Adrenal gland (tissue), 5 donors: ENCODE results near the gene DPYD.

Source experiments
- POLR2A ChIP-seq, 2 donors: fragments of 450-650 bp; IDR thresholded peaks; one replicate each; pipeline ENCODE4 v1.6.1; 2017; ENCODE audit warnings: antibody characterized with exemption in 2 of 2, mild to moderate bottlenecking in 2 of 2, moderate library complexity in 1 of 2
- TF ChIP-seq, protein P1 (sequence below), 6 experiments: fragments of 450-650 bp in 4 of 6; fragments of 200-600 bp in 2 of 6; sonication (generic) in 1 of 6; IDR thresholded peaks; 1 replicate in 5 of 6; 2 replicates in 1 of 6; pipeline versions ENCODE4 v1.5.1 to v1.8.0; 2016 to 2021; ENCODE audit warnings: antibody characterized with exemption in 6 of 6, mild to moderate bottlenecking in 2 of 6, moderate library complexity in 1 of 6
- donor health status: DM: no; HTN: no; CAD: no.

DNA sequence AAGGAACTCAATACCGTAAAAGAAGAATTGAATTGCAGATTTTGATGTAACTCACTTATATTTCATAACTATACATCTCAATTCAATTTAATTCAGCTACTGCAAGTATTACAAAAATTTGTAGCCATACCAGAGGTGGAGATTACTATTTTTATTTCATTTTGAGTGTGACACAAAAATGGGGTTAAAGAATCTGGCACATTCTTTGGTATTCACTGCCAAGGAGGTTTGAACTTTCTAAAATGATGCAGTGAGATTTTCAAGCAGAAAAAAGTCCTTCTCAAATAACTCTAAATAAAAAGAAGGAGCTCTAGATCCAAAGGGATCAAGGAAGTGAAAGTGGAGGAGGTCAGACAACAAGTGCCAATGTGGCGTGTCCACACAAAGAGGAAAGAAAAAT, 569.0 kb downstream of the DPYD start:
- TF ChIP-seq, protein P1, sequence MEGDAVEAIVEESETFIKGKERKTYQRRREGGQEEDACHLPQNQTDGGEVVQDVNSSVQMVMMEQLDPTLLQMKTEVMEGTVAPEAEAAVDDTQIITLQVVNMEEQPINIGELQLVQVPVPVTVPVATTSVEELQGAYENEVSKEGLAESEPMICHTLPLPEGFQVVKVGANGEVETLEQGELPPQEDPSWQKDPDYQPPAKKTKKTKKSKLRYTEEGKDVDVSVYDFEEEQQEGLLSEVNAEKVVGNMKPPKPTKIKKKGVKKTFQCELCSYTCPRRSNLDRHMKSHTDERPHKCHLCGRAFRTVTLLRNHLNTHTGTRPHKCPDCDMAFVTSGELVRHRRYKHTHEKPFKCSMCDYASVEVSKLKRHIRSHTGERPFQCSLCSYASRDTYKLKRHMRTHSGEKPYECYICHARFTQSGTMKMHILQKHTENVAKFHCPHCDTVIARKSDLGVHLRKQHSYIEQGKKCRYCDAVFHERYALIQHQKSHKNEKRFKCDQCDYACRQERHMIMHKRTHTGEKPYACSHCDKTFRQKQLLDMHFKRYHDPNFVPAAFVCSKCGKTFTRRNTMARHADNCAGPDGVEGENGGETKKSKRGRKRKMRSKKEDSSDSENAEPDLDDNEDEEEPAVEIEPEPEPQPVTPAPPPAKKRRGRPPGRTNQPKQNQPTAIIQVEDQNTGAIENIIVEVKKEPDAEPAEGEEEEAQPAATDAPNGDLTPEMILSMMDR (IDR thresholded peaks at IDR 0.05) = no peak
- no peak for TF ChIP-seq POLR2A (IDR thresholded peaks at IDR 0.05)
